ENCODE measurements around the gene NDUFA1. TPM values are rescaled to one million over a fixed set of nuclear protein-coding genes. Genes with fewer than 3 reads are reported as not detected.

Gene NDUFA1
- total RNA-seq (2022; extraction: Qiagen RNA extraction; ENCODE audit: low read depth) = 228 to 396 TPM (median 256 TPM) in 5 replicates

GRCh38 chrX:119871599-119872395 lies at the start of gene NDUFA1, which contains the start of gene RNF113A:
NDUFA1 (plus strand) TSS chrX:119871832; CDS start chrX:119871912, 80 bp downstream.
RNF113A (minus strand) TSS chrX:119871733; CDS start chrX:119871613, 120 bp downstream.

GRCh38 chrX:119852382-119853353 lies 19.0 kb upstream of the NDUFA1 start, which contains the start of gene UPF3B:
UPF3B (minus strand) TSS chrX:119852963; CDS start chrX:119852928, 35 bp downstream.

GRCh38 chrX:119895843-119896326 lies 24.3 kb downstream of the NDUFA1 start, which contains the start of gene AKAP14:
AKAP14 (plus strand) TSS chrX:119895893; CDS start chrX:119903224, 7,331 bp downstream.

Other genes with a start within 250 kb of the NDUFA1 start
- 10.3 to 11.7 TPM (median 11.5 TPM) in 5 replicates for gene SEPTIN6, start 178.7 kb upstream of the NDUFA1 start, total RNA-seq (2022; extraction: Qiagen RNA extraction; ENCODE audit: low read depth)
- 0.29 TPM in 1 of 5 replicates, not detected in the others for gene SOWAHD, start 113.2 kb upstream of the NDUFA1 start, total RNA-seq (2022; extraction: Qiagen RNA extraction; ENCODE audit: low read depth)
- gene RPL39, start 80.2 kb upstream of the NDUFA1 start, total RNA-seq (2022; extraction: Qiagen RNA extraction; ENCODE audit: low read depth) = 3,268 to 6,888 TPM (median 3,499 TPM) in 5 replicates
- 17.9 to 30.4 TPM (median 18.7 TPM) in 5 replicates for gene UPF3B, start 18.9 kb upstream of the NDUFA1 start, total RNA-seq (2022; extraction: Qiagen RNA extraction; ENCODE audit: low read depth)
- 28.7 to 34.0 TPM (median 30.2 TPM) in 5 replicates for gene RNF113A, start 99 bp upstream of the NDUFA1 start, total RNA-seq (2022; extraction: Qiagen RNA extraction; ENCODE audit: low read depth)
- not detected in 5 replicates for gene AKAP14, start 24.1 kb downstream of the NDUFA1 start, total RNA-seq (2022; extraction: Qiagen RNA extraction; ENCODE audit: low read depth)
- 7.3 to 14.4 TPM (median 7.9 TPM) in 5 replicates for gene NKAP, start 71.9 kb downstream of the NDUFA1 start, total RNA-seq (2022; extraction: Qiagen RNA extraction; ENCODE audit: low read depth)
- gene RHOXF2B, start 205.9 kb downstream of the NDUFA1 start, total RNA-seq (2022; extraction: Qiagen RNA extraction; ENCODE audit: low read depth) = not detected in 5 replicates
- gene RHOXF1, start 244.1 kb downstream of the NDUFA1 start, total RNA-seq (2022; extraction: Qiagen RNA extraction; ENCODE audit: low read depth) = not detected in 5 replicates